Left forelimb (tissue), 1 donor: ENCODE results near the gene TTC24.
A peak's percentile ranks its signal among the peaks of the same experiment; 100 is the strongest.
"Not testable (repeated sequence)": the region's sequence is repeated elsewhere in the genome, so short reads cannot be mapped to it uniquely, and the experiment has no call there.

Experiments
- DNase-seq: peaks from one replicate; pipeline ENCODE4 v3.0.0-alpha.2; 2018; ENCODE audit warnings: low spot score

Gene TTC24

DNA sequence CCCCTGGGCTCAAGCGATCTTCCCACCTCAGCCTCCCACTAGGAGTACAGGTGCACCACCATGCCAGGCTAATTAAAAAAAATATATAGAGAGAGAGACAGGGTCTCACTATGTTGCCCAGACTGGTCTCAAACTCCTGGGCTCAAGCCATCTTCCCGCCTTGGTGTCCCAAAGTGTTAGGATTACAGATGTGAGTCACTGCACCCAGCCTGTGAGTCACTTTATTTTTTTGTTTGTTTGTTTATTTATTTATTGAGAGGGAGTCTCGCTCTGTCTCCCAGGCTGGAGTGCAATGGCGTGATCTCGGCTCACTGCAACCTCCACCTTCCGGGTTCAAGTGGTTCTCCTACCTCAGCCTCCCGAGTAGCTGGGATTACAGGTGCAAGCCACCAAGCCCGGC, 8.4 kb downstream of the TTC24 start:
- DNase-seq: not testable (repeated sequence)

- no peak for DNase-seq
Observed at GRCh38 chr1:156589546-156589945, 10.0 kb downstream of the TTC24 start.

GRCh38 chr1:156590326-156591180, 11.0 kb downstream of the TTC24 start:
- no peak for DNase-seq

GRCh38 chr1:156591181-156591431, 11.6 kb downstream of the TTC24 start:
- DNase-seq: no peak

GRCh38 chr1:156591432-156592157, 12.1 kb downstream of the TTC24 start, which contains the start of gene NAXE:
Gene NAXE, plus strand, starts transcription at chr1:156591776. Its CDS starts 29 bp downstream, at chr1:156591805.
- peak; percentile 90 for DNase-seq

DNA sequence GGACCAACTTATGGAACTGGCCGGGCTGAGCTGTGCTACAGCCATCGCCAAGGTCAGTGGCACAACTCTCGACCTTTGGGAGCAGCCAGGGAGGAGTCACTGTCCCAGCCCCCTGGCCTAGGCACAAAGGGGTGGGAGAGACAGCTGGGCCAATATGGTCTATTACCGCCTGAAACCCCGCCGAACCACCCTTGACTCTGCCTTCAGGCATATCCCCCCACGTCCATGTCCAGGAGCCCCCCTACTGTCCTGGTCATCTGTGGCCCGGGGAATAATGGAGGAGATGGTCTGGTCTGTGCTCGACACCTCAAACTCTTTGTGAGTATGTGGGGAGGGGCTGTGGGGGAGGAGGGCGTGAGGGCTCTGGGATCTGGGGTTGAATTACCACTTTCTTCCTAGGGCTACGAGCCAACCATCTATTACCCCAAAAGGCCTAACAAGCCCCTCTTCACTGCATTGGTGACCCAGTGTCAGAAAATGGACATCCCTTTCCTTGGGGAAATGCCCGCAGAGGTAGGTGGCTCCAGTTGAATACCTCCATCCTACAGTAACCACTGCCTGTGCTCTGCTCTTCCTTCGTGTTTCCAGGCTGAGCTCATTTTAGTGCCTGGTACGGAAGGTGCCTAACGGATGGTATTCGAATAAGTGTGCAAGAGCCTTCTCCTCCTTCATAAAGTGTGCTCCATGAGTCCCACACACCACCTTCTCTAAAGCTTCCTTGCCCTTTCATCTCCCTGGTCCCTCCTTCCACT, 12.8 kb downstream of the TTC24 start:
- no peak for DNase-seq

GRCh38 chr1:156592910-156593660, 13.6 kb downstream of the TTC24 start:
- DNase-seq: no peak

- no peak for DNase-seq
Observed at GRCh38 chr1:156593661-156593989, 14.1 kb downstream of the TTC24 start.

- no peak for DNase-seq
Observed at GRCh38 chr1:156594190-156594589, 14.7 kb downstream of the TTC24 start.

DNA sequence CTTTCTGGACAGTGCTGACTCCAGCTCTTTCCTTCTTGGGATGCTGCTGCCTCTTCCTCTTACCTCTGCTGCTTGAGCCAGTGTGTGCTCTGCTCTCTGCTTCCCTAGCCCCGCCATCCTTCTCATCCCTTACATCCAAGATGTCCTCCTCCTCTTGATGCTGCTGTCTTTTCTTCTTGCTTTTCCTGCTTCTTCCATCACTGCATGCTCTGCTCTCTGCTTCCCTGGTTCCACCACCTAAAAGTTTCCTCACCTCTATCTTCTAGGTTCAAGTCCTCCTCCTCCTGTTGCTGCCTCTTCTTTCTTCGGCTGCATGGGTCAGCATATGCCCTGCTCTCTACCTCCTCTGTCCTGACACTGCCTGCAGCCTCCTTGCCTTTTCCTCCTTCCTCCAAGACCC, 15.5 kb downstream of the TTC24 start:
- DNase-seq: no peak

GRCh38 chr1:156596426-156596825, 16.9 kb downstream of the TTC24 start:
- no peak for DNase-seq

GRCh38 chr1:156598125-156598524, 18.6 kb downstream of the TTC24 start:
- DNase-seq: no peak

DNA sequence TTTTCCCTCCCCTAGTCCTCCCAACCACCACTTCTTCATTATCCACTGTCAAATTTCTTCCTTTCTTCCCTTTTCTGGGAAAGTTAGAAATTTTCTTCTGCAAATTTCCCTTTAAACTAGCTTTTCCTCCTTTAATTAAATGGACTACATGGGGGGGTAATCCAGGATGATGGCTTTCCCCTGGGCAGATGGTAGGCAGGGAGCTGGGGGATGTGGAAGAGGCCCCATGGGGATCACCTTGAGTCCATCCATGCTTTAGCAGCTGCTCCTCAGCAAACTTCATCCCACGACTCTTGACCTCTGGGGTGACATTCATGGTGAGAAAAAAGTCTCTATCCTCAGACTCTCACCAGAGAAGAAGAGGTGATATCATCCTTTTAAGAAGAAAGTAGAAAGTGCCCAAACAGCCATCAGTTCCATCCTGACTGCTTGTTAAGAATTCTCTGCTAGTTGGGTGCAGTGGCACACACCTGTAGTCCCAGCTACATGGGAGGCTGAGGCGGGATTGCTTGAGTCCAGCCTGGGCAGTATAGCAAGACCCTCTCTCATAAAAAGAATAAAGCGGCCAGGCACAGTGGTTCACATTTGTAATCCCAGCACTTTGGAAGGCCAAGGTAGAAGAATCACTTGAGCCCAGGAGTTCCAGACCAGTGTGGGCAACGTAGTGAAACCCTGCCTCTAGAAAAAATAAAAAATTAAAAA, 19.4 kb downstream of the TTC24 start:
- no peak for DNase-seq

GRCh38 chr1:156599811-156600210, 20.3 kb downstream of the TTC24 start:
- DNase-seq: no peak

GRCh38 chr1:156600733-156601121, 21.2 kb downstream of the TTC24 start:
- DNase-seq: no peak

- peak; percentile 83 for DNase-seq
Observed at GRCh38 chr1:156601122-156601830, 21.8 kb downstream of the TTC24 start, which contains the start of gene GPATCH4. Gene GPATCH4, minus strand, starts transcription at chr1:156601479.

GRCh38 chr1:156601892-156602291, 22.4 kb downstream of the TTC24 start:
- DNase-seq: no peak

GRCh38 chr1:156602557-156602993, 23.1 kb downstream of the TTC24 start:
- DNase-seq: no peak

- not testable (repeated sequence) for DNase-seq
Observed at GRCh38 chr1:156607344-156607743, 27.8 kb downstream of the TTC24 start.

GRCh38 chr1:156608036-156608674, 28.6 kb downstream of the TTC24 start:
- no peak for DNase-seq
